ENCODE measurements around the gene TENM3.

Gene TENM3

DNA sequence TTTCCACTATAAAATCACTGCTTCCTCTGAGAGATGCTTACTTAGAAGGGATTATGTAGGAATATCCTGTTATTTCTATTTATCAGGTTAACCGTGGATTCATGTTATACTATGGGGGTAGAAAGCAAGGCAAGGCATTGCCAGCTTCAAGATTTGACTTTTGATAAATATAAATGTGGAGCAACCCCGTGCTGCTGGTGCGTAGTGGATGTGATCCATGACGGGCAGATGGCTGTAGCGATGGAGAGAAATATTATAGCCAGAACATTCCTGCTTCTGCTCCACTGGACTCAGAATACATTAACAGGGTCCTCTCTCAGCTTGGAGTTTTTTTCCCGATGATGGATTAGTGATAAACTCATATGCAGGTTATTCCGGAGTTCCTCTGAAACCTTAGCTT, 157.6 kb downstream of the TENM3 start:
- no peak for DNase-seq (ENCODE audit: low read depth)

DNA sequence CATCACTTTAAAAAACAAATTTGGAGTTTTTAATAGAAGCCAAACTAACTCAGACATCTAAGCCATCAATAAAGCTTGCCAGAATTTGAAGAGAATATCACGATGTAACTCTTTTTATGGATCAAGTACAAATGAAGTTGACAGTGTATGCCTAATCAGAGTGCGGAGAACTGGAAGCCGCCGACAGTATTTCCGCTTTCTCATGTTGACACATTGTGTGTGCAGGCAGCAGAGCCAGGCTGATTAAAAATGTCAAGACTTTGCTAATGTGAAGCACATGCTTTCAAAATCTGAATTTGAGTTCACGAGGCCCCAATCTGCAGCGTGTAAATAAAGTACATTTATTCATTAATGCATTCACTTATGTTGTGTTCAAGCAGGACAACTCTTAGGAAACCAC, 161.2 kb downstream of the TENM3 start:
- DNase-seq (ENCODE audit: low read depth) = peak; percentile 7

DNA sequence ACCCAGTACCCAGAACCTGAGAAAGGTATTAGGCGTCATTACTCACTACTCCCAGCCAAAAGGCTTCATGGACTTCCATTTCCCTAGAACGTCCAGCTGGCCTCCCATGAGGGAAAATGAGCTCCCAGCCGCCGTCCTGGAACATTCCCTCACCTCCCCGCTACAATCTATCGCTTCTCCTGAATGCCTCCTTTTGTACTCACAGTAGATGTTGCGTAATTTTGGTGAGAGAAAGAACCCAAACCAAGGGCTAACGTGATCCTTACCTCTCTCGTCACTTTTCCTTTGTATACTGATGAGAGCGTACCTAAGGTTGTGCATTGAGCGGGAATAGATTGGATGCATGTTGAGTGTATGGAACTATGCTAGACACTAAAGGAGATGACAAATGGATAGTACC, 161.9 kb downstream of the TENM3 start:
- DNase-seq (ENCODE audit: low read depth) = no peak

GRCh38 chr4:182409271-182409670, 166.1 kb downstream of the TENM3 start:
- DNase-seq (ENCODE audit: low read depth) = no peak

DNA sequence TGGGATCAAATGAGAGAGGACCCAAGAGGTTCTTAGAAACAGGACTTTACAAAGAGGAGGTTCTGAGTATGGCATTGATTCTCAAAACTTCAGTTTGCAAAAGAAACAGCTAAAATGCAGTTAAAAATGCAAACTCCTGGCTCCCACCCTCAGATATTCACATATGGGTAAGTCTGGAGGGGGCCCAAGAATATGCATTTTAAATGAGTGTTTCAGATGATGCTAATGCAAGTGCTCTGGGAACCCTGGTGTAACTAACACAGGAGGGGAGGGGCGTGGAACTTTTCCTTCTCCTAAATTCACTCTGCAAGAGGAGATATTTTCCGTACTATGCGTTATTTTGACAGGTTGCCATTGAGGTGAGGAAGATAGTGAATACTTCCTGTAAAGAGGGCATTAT, 168.2 kb downstream of the TENM3 start:
- no peak for DNase-seq (ENCODE audit: low read depth)

GRCh38 chr4:182413550-182413949, 170.3 kb downstream of the TENM3 start:
- DNase-seq (ENCODE audit: low read depth) = no peak

DNA sequence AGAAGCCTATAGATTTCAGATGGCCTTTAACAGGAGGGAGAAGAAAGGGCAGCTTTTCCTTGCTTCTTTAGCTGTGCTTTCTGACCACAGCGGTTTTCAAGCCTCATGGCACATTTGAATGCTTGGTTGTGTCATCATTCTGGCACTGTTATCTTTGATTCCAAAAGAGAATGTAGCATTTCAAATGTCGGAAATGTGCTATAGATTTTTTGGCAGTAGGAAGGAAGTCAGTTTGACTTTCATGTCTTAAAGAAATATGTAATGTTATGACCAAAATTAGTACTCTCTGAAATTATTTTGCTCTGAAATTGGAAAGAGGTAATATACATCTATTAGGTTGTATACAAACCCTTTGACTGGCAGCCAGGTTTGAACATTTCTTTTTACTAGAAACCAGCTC, 171.9 kb downstream of the TENM3 start:
- DNase-seq (ENCODE audit: low read depth) = no peak

- DNase-seq (ENCODE audit: low read depth) = no peak
Measured at GRCh38 chr4:182416067-182416466, 172.9 kb downstream of the TENM3 start.

DNA sequence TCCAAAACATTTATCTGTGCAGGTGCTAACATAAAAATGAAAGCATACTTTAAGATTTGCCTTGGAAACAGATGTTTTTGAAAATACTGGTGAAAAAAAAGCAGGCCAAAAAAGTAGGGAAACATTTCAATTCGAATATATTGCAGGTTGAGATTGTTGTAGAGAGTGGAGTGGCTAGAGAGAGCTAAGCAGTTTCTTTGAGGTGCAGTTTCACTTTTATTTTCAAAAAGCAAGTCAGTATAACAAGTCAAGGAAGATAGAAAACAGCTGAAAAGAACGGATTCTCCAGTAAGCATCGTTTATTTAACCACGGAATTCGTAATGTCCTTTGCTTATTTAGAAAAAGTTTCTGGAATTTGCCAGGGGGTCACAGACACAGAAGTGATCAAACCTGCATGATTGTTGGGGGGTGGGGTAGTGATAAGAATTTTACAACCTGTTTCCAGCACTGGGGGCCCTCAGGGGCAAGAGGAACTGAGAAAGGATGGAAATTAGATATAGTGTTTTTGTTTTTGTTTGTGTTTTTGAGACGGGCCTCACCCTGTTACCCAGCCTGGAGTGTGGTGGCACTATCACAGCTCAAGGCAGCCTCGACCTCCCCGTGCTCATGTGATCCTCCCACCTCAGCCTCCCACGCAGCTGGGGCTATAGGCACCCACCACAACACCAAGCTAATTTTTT, 175.0 kb downstream of the TENM3 start:
- DNase-seq (ENCODE audit: low read depth) = no peak

GRCh38 chr4:182420189-182420588, 177.0 kb downstream of the TENM3 start:
- DNase-seq (ENCODE audit: low read depth) = no peak

- DNase-seq (ENCODE audit: low read depth) = no peak
Measured at GRCh38 chr4:182421753-182422152, 178.6 kb downstream of the TENM3 start.

DNA sequence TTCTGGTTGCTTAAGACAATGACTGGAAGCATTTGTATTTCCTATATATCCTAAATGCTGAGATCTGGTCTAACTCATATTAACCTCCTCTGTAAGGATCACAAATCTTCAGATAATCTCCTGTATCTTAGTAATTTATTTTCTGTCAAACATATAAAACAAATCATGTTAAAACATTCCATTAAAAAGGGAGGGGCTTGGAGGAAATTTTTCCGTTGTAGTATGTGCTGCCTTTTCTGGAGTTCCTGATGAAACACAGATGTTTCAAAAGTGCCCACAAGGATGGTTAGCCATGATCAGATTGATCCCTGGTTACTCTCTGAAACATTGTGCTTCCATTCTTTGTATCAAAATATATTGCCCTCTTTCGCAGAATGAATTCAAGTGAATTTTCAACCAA, 182.1 kb downstream of the TENM3 start:
- no peak for DNase-seq (ENCODE audit: low read depth)

DNA sequence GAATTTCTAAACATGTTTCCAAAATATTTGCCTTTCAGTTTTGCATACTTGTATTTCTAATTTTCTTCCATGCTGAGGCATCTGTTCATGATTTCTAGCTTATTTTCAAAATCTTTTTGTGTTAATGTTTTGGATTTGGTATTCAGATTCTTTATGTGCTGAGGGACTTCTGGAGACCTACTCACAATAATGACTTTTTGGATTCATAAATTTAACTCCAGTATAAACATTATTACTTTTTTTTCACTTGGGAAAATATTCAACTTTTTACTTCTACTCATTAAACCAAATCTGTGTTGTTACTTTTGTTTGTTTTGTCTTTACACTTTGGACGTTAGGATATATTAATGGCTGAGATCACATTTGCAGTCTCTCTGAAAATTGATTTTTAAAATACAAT, 183.7 kb downstream of the TENM3 start:
- no peak for DNase-seq (ENCODE audit: low read depth)

DNA sequence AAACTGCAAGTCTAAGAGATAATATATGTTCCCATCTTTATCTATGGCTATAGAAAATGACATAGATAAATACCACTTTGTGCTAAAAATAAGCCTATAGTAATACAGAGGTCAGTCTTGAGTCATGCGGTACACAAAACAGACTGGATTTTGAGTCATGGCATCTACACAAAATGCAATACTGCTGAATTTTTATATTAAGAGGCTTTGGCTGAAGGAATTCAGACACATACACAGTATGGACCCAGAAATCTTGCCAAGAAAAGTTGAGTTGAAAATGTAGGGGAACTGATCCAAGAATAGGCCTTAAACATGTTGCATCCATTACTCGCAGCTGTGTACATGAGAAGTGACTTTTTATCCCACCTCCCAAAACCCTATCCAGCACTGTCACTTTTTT, 184.4 kb downstream of the TENM3 start:
- no peak for DNase-seq (ENCODE audit: low read depth)

- DNase-seq (ENCODE audit: low read depth) = no peak
Measured at GRCh38 chr4:182429896-182430295, 186.7 kb downstream of the TENM3 start.

DNA sequence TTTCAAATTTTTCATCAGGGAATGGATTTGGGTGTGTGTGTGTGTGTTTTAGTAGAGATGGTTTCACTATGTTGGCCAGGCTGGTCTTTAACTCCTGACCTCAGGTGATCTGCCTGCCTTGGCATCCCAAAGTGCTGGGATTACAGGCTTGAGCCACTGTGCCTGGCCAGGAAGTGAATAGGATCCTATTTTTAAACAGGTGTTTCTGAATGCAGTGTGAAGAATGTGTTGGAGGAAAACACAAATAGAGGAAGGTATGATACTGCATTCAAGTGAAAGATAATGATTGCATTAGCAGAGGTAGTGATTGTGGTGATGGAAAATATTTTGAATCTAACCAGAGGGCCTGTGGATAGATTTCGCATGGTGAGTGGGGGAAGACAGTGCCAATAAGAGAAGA, 189.6 kb downstream of the TENM3 start:
- no peak for DNase-seq (ENCODE audit: low read depth)

DNA sequence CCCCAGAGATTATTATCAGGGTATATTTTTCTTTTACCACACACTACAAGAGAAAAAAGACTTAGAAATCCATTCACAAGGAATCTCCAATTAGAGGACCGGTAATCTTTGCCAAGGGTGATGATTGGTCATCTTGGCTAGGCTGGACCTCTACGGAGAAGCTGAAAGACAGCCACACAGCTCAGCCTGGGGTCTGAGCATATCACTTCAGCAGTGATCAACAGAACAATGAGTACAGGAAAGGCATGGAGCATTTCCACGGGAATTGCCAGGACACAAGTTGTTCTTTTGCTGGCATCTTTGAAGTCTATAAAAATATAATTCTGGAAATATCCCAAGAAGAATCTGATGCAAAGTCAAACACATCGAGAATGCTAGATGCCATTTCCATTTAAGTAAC, 191.5 kb downstream of the TENM3 start:
- DNase-seq (ENCODE audit: low read depth) = no peak

GRCh38 chr4:182435401-182435800, 192.2 kb downstream of the TENM3 start:
- no peak for DNase-seq (ENCODE audit: low read depth)

GRCh38 chr4:182443070-182443469, 199.9 kb downstream of the TENM3 start:
- no peak for DNase-seq (ENCODE audit: low read depth)

DNA sequence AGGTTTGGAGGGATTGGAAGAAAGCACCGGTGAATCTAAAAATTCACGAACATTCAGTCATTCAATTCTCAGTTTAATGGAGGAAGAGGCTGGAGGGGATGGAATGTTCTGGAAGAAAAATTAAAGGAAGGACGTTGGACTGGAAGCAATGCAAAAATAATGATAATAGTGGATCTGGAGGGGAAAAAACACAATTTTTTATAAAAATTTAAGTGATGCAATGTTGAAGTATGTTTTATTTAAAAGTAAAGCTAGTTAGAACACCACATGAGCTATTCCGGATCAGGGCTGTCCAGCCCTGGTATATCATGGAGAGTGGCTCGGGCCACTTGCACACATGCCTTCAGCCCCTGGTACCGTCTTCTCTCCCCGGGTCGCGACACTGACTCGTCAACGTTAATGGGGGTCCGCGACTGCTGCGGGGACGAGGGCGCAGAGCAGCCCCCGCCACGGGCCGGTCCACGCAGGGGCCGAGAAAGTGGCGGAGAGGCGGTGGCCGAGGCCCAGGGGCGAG, 204.6 kb downstream of the TENM3 start:
- no peak for DNase-seq (ENCODE audit: low read depth)

DNA sequence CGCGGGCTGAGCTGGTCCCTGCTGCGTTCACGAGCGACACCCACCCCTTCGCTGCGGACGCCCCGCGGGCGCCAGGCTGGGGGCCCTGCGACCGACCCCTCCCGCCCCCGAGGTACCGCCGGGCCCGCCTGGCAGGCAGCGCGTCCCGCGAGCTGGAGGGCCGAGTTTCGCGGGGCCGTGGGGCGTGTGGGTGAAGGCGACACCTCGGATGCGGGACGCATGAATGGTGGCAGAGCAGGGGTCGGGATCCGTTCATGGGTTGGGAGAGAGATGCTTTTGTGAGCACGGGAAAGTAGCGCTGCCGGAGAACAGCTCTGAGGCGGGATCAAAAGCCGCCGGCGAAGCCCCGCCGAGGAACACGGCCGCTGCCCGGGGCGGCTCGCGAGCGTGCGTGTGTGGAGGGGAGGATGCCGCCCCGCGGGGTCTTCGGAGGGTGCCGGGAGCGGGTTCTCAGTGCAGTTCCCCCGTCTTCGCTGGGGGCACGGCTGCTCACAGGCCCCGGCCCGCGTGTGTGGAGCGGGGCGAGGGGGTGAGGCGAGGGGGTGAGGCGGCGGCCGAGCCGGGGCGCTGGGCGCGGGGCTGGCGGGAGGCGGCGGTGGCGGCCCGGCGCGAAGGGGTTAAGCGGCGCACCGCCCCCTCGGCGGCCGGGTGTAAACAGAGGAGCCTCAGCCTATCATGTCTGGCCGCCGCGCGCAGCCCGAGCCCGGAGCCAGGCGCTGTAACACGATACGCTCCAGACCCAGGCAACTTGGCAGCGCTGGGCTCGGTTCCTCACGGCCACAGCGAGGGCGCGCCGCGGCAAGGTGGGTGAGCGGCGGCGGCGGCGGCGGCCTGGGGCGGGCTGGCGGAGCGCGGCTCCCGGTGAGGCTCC, 205.3 kb downstream of the TENM3 start:
- DNase-seq (ENCODE audit: low read depth) = peak; percentile 75

- DNase-seq (ENCODE audit: low read depth) = no peak
Measured at GRCh38 chr4:182449186-182449929, 206.2 kb downstream of the TENM3 start.
